ENCODE data around the gene ISM1.

GRCh38 chr20:13207016-13207415 is 14.1 kb upstream of the ISM1 start:
- TF ChIP-seq CTCF (IDR thresholded peaks at IDR 0.05; ENCODE audit: extremely low read depth in 1 of 2, insufficient read depth in 1 of 2, low read depth in 1 of 2, low read length in 2 of 2) (no peak), MAX (IDR thresholded peaks at IDR 0.05; ENCODE audit: insufficient read depth, insufficient read length) (no peak), MYC (IDR thresholded peaks at IDR 0.05; ENCODE audit: low read depth, low read length) (no peak), EZH2 (IDR thresholded peaks at IDR 0.05; ENCODE audit: borderline replicate concordance, low read depth, low read length, severe bottlenecking) (no peak), POLR2A (IDR thresholded peaks at IDR 0.05; ENCODE audit: low read depth, low read length) (no peak), POLR2AphosphoS5 (IDR thresholded peaks at IDR 0.05; ENCODE audit: insufficient read depth, low read depth, low read length) (no peak), JUN (IDR thresholded peaks at IDR 0.05; ENCODE audit: borderline replicate concordance, insufficient read depth, insufficient read length, low read depth) (no peak), FOS (IDR thresholded peaks at IDR 0.05; ENCODE audit: borderline replicate concordance, insufficient read depth, low read length) (no peak), GATA2 (IDR thresholded peaks at IDR 0.05; ENCODE audit: insufficient read depth, insufficient read length, low read depth, low read length) (no peak)

All from endothelial cell of umbilical vein (primary cell).